Natural killer cell treated with Interleukin-12 subunit alpha and Interleukin-12 subunit beta and Interleukin-15 and Interleukin-18, amount 100 ng/mL, for 72 hours (primary cell): ENCODE results near the gene POU2AF3. TPM values are rescaled to one million over a fixed set of nuclear protein-coding genes. Genes with fewer than 3 reads are reported as not detected.
"Not testable (repeated sequence)": the region's sequence is repeated elsewhere in the genome, so short reads cannot be mapped to it uniquely, and the experiment has no call there.

Source experiments
- ATAC-seq, 2 donors: fragments of 150-1000 bp; cut with Tn5 transposase in 1 of 2; sonication (Bioruptor Pico), chemical (Tn5 transposase) in 1 of 2; 2 replicates each; pipeline ENCODE4 v1.10.0; 2021
- DNase-seq: peaks from one replicate; pipeline ENCODE4 v3.0.0; 2022; ENCODE audit warnings: low spot score
- H3K27ac Mint-ChIP-seq, 2 donors: 1 replicate in 1 of 2; 2 replicates in 1 of 2; pipeline ENCODE4 v1.8.0; 2022; ENCODE audit warnings: mixed read lengths in 2 of 2, mild to moderate bottlenecking in 1 of 2, moderate library complexity in 1 of 2
- H3K27me3 Mint-ChIP-seq, 2 donors: 1 replicate in 1 of 2; 2 replicates in 1 of 2; pipeline ENCODE4 v1.8.0; 2022; ENCODE audit warnings: mixed read lengths in 2 of 2
- H3K36me3 Mint-ChIP-seq: one replicate; pipeline ENCODE4 v1.8.0; 2022; ENCODE audit warnings: mixed read lengths
- H3K4me1 Mint-ChIP-seq, 2 donors: 1 replicate in 1 of 2; 2 replicates in 1 of 2; pipeline ENCODE4 v1.8.0; 2022; ENCODE audit warnings: low read depth in 2 of 2, mixed read lengths in 2 of 2, mild to moderate bottlenecking in 1 of 2
- H3K4me3 Mint-ChIP-seq: one replicate; pipeline ENCODE4 v1.8.0; 2022; ENCODE audit warnings: mixed read lengths
- H3K9me3 Mint-ChIP-seq: 2 replicates; pipeline ENCODE4 v1.8.0; 2022; ENCODE audit warnings: mixed read lengths
- total RNA-seq, 2 donors: library from RNA; stranded (reverse); gene quantifications; one replicate each; pipeline ENCODE4 v1.2.3, GENCODE V29; 2022

POU2AF3 gene
- not detected for total RNA-seq

- H3K27ac Mint-ChIP-seq: no peak within 1 kb of the TSS
- no peak for ATAC-seq
- no peaks in the 10 kb centered on the region for H3K36me3 Mint-ChIP-seq
- no peak within 1 kb of the TSS for H3K4me3 Mint-ChIP-seq
- peaks cover 28 to 30% of the 10 kb centered on the region in 2 donors for H3K27me3 Mint-ChIP-seq
- no peak for DNase-seq
- no peaks in the 10 kb centered on the region for H3K9me3 Mint-ChIP-seq
- H3K4me1 Mint-ChIP-seq: no peaks in the 10 kb centered on the region
Measured at GRCh38 chr11:111298413-111299100, at the start of gene POU2AF3. POU2AF3 (plus strand) TSS chr11:111298546; CDS start chr11:111298582, 36 bp downstream.

GRCh38 chr11:111250936-111251335, 47.4 kb upstream of the POU2AF3 start:
- H3K9me3 Mint-ChIP-seq: no peaks in the 10 kb centered on the region
- no peak overlapping the region for H3K4me3 Mint-ChIP-seq
- DNase-seq: no peak
- H3K36me3 Mint-ChIP-seq: no peaks in the 10 kb centered on the region
- no peak for ATAC-seq
- no peaks in the 10 kb centered on the region for H3K4me1 Mint-ChIP-seq
- peaks cover 13 to 17% of the 10 kb centered on the region in 2 donors for H3K27me3 Mint-ChIP-seq
- no peak overlapping the region for H3K27ac Mint-ChIP-seq

- H3K27me3 Mint-ChIP-seq: peaks cover 7 to 16% of the 10 kb centered on the region in 2 donors
- no peaks in the 10 kb centered on the region for H3K36me3 Mint-ChIP-seq
- no peaks in the 10 kb centered on the region for H3K9me3 Mint-ChIP-seq
- ATAC-seq: no peak
- no peaks in the 10 kb centered on the region for H3K4me1 Mint-ChIP-seq
- no peak for DNase-seq
- H3K27ac Mint-ChIP-seq: no peak overlapping the region
- no peak overlapping the region for H3K4me3 Mint-ChIP-seq
Measured at GRCh38 chr11:111253131-111253530, 45.2 kb upstream of the POU2AF3 start.

GRCh38 chr11:111253630-111254029, 44.7 kb upstream of the POU2AF3 start:
- Mint-ChIP-seq H3K4me1 (no peaks in the 10 kb centered on the region), H3K36me3 (no peaks in the 10 kb centered on the region), H3K27me3 (peaks cover 7 to 16% of the 10 kb centered on the region in 2 donors), H3K27ac (no peak overlapping the region), H3K4me3 (no peak overlapping the region), H3K9me3 (no peaks in the 10 kb centered on the region)
- DNase-seq (no peak), ATAC-seq (no peak)

GRCh38 chr11:111258046-111258445, 40.3 kb upstream of the POU2AF3 start:
- Mint-ChIP-seq H3K27ac (no peak overlapping the region), H3K9me3 (no peaks in the 10 kb centered on the region), H3K4me3 (no peak overlapping the region), H3K27me3 (peaks cover 12 to 34% of the 10 kb centered on the region in 2 donors), H3K36me3 (no peaks in the 10 kb centered on the region), H3K4me1 (no peaks in the 10 kb centered on the region)
- DNase-seq (no peak), ATAC-seq (no peak)

- H3K36me3 Mint-ChIP-seq: no peaks in the 10 kb centered on the region
- H3K9me3 Mint-ChIP-seq: no peaks in the 10 kb centered on the region
- peaks cover 14 to 34% of the 10 kb centered on the region in 2 donors for H3K27me3 Mint-ChIP-seq
- no peaks in the 10 kb centered on the region for H3K4me1 Mint-ChIP-seq
- no peak for DNase-seq
- no peak for ATAC-seq
- no peak overlapping the region for H3K27ac Mint-ChIP-seq
- no peak overlapping the region for H3K4me3 Mint-ChIP-seq
Measured at GRCh38 chr11:111259896-111260295, 38.5 kb upstream of the POU2AF3 start.

GRCh38 chr11:111260811-111261210, 37.5 kb upstream of the POU2AF3 start:
- Mint-ChIP-seq H3K4me3 (no peak overlapping the region), H3K27me3 (peaks cover 12 to 27% of the 10 kb centered on the region in 2 donors), H3K4me1 (no peaks in the 10 kb centered on the region), H3K27ac (no peak overlapping the region), H3K36me3 (no peaks in the 10 kb centered on the region), H3K9me3 (no peaks in the 10 kb centered on the region)
- no peak for DNase-seq
- ATAC-seq: no peak

GRCh38 chr11:111264646-111265045, 33.7 kb upstream of the POU2AF3 start:
- Mint-ChIP-seq H3K36me3 (no peaks in the 10 kb centered on the region), H3K4me1 (no peaks in the 10 kb centered on the region), H3K9me3 (no peaks in the 10 kb centered on the region), H3K27me3 (peaks cover 10 to 25% of the 10 kb centered on the region in 2 donors), H3K27ac (no peak overlapping the region), H3K4me3 (no peak overlapping the region)
- ATAC-seq (no peak), DNase-seq (no peak)

GRCh38 chr11:111265421-111265820, 32.9 kb upstream of the POU2AF3 start:
- H3K27ac Mint-ChIP-seq: no peak overlapping the region
- peaks cover 5 to 17% of the 10 kb centered on the region in 2 donors for H3K27me3 Mint-ChIP-seq
- H3K4me1 Mint-ChIP-seq: no peaks in the 10 kb centered on the region
- H3K4me3 Mint-ChIP-seq: no peak overlapping the region
- H3K36me3 Mint-ChIP-seq: no peaks in the 10 kb centered on the region
- DNase-seq: no peak
- ATAC-seq: no peak
- no peaks in the 10 kb centered on the region for H3K9me3 Mint-ChIP-seq

- DNase-seq, H3K27me3 Mint-ChIP-seq, H3K4me3 Mint-ChIP-seq, ATAC-seq, H3K27ac Mint-ChIP-seq, H3K9me3 Mint-ChIP-seq, H3K36me3 Mint-ChIP-seq, H3K4me1 Mint-ChIP-seq: not testable (repeated sequence)
Measured at GRCh38 chr11:111268303-111268702, 30.0 kb upstream of the POU2AF3 start.

- H3K4me1 Mint-ChIP-seq: peaks cover 4 to 5% of the 10 kb centered on the region in 2 donors
- H3K27ac Mint-ChIP-seq: no peak overlapping the region
- H3K4me3 Mint-ChIP-seq: no peak overlapping the region
- no peaks in the 10 kb centered on the region for H3K9me3 Mint-ChIP-seq
- no peaks in the 10 kb centered on the region for H3K36me3 Mint-ChIP-seq
- H3K27me3 Mint-ChIP-seq: peaks cover 6 to 13% of the 10 kb centered on the region in 2 donors
- ATAC-seq (no peak), DNase-seq (no peak)
Measured at GRCh38 chr11:111269146-111269868, 29.0 kb upstream of the POU2AF3 start.

- DNase-seq (no peak), ATAC-seq (no peak)
- Mint-ChIP-seq H3K4me3 (no peak overlapping the region), H3K36me3 (no peaks in the 10 kb centered on the region), H3K4me1 (peaks cover 4 to 5% of the 10 kb centered on the region in 2 donors), H3K9me3 (no peaks in the 10 kb centered on the region), H3K27ac (no peak overlapping the region), H3K27me3 (peaks cover 18 to 37% of the 10 kb centered on the region in 2 donors)
Measured at GRCh38 chr11:111272420-111272819, 25.9 kb upstream of the POU2AF3 start.

GRCh38 chr11:111282562-111283075, 15.7 kb upstream of the POU2AF3 start:
- DNase-seq (no peak), ATAC-seq (no peak)
- no peak overlapping the region for H3K4me3 Mint-ChIP-seq
- no peaks in the 10 kb centered on the region for H3K36me3 Mint-ChIP-seq
- no peaks in the 10 kb centered on the region for H3K4me1 Mint-ChIP-seq
- no peaks in the 10 kb centered on the region for H3K9me3 Mint-ChIP-seq
- H3K27me3 Mint-ChIP-seq: peaks cover 2 to 7% of the 10 kb centered on the region in 2 donors
- H3K27ac Mint-ChIP-seq: no peak overlapping the region

- Mint-ChIP-seq H3K27ac (no peak overlapping the region), H3K36me3 (no peaks in the 10 kb centered on the region)
- ATAC-seq: peak in 1 of 2 donors; percentile 10
Measured at GRCh38 chr11:111283945-111284481, 14.3 kb upstream of the POU2AF3 start.

More at GRCh38 chr11:111283945-111284481, 14.3 kb upstream of the POU2AF3 start:
- DNase-seq: no peak
- Mint-ChIP-seq H3K27me3 (peaks cover 2 to 7% of the 10 kb centered on the region in 2 donors), H3K4me3 (no peak overlapping the region), H3K9me3 (no peaks in the 10 kb centered on the region), H3K4me1 (no peaks in the 10 kb centered on the region)
